ENCODE data around the gene CFL2.
"Not testable (repeated sequence)": the region's sequence is repeated elsewhere in the genome, so short reads cannot be mapped to it uniquely, and the experiment has no call there.

Gene CFL2

GRCh38 chr14:34700622-34701130 is 13.7 kb downstream of the CFL2 start:
- Histone ChIP-seq H3K4me1 (ENCODE audit: insufficient read depth, poor library complexity, severe bottlenecking) (peaks cover 35% of the 10 kb centered on the region), H3K36me3 (ENCODE audit: low read depth) (no peaks in the 10 kb centered on the region), H3K27ac (ENCODE audit: poor library complexity, severe bottlenecking) (peak overlapping the region; percentile 94), H3K4me3 (ENCODE audit: severe bottlenecking) (no peak overlapping the region), H3K27me3 (ENCODE audit: insufficient read depth, poor library complexity, severe bottlenecking) (no peaks in the 10 kb centered on the region), H3K9me3 (ENCODE audit: severe bottlenecking) (no peaks in the 10 kb centered on the region)
- TF ChIP-seq CTCF (IDR thresholded peaks at IDR 0.05; ENCODE audit: poor library complexity, severe bottlenecking): no peak
- ATAC-seq (ENCODE audit: low read depth) (peak; percentile 22; the same call in 2 of the 3 replicates), DNase-seq (ENCODE audit: low spot score) (no peak)

- Histone ChIP-seq H3K36me3 (ENCODE audit: low read depth) (no peaks in the 10 kb centered on the region), H3K4me1 (ENCODE audit: insufficient read depth, poor library complexity, severe bottlenecking) (peaks cover 32% of the 10 kb centered on the region), H3K27me3 (ENCODE audit: insufficient read depth, poor library complexity, severe bottlenecking) (no peaks in the 10 kb centered on the region), H3K27ac (ENCODE audit: poor library complexity, severe bottlenecking) (peak overlapping the region; percentile 94), H3K9me3 (ENCODE audit: severe bottlenecking) (no peaks in the 10 kb centered on the region), H3K4me3 (ENCODE audit: severe bottlenecking) (no peak overlapping the region)
- TF ChIP-seq CTCF (IDR thresholded peaks at IDR 0.05; ENCODE audit: poor library complexity, severe bottlenecking): no peak
- peak; percentile 92 for ATAC-seq (ENCODE audit: low read depth)
- DNase-seq (ENCODE audit: low spot score): no peak
Observed at GRCh38 chr14:34699873-34700621, 14.3 kb downstream of the CFL2 start.

GRCh38 chr14:34694216-34694615 is 20.2 kb downstream of the CFL2 start:
- H3K9me3 ChIP-seq (ENCODE audit: severe bottlenecking); H3K27me3 ChIP-seq (ENCODE audit: insufficient read depth, poor library complexity, severe bottlenecking); H3K4me3 ChIP-seq (ENCODE audit: severe bottlenecking); ATAC-seq (ENCODE audit: low read depth); H3K27ac ChIP-seq (ENCODE audit: poor library complexity, severe bottlenecking); H3K36me3 ChIP-seq (ENCODE audit: low read depth); DNase-seq (ENCODE audit: low spot score): not testable (repeated sequence)
- peaks cover 14% of the 10 kb centered on the region for H3K4me1 ChIP-seq (ENCODE audit: insufficient read depth, poor library complexity, severe bottlenecking)

- Histone ChIP-seq H3K27me3 (ENCODE audit: insufficient read depth, poor library complexity, severe bottlenecking) (no peaks in the 10 kb centered on the region), H3K4me3 (ENCODE audit: severe bottlenecking) (no peak overlapping the region), H3K9me3 (ENCODE audit: severe bottlenecking) (no peaks in the 10 kb centered on the region), H3K36me3 (ENCODE audit: low read depth) (no peaks in the 10 kb centered on the region), H3K27ac (ENCODE audit: poor library complexity, severe bottlenecking) (peak overlapping the region; percentile 24), H3K4me1 (ENCODE audit: insufficient read depth, poor library complexity, severe bottlenecking) (peaks cover 9% of the 10 kb centered on the region)
- ATAC-seq (ENCODE audit: low read depth) (peak; percentile 93), DNase-seq (ENCODE audit: low spot score) (peak; percentile 73)
- TF ChIP-seq CTCF (IDR thresholded peaks at IDR 0.05; ENCODE audit: poor library complexity, severe bottlenecking): no peak
Observed at GRCh38 chr14:34693228-34693939, 21.0 kb downstream of the CFL2 start.

GRCh38 chr14:34692898-34693227 is 21.5 kb downstream of the CFL2 start:
- Histone ChIP-seq H3K36me3 (ENCODE audit: low read depth) (no peaks in the 10 kb centered on the region), H3K9me3 (ENCODE audit: severe bottlenecking) (no peaks in the 10 kb centered on the region), H3K4me3 (ENCODE audit: severe bottlenecking) (no peak overlapping the region), H3K27ac (ENCODE audit: poor library complexity, severe bottlenecking) (peak overlapping the region; percentile 24), H3K4me1 (ENCODE audit: insufficient read depth, poor library complexity, severe bottlenecking) (peaks cover 9% of the 10 kb centered on the region), H3K27me3 (ENCODE audit: insufficient read depth, poor library complexity, severe bottlenecking) (no peaks in the 10 kb centered on the region)
- no peak for TF ChIP-seq CTCF (IDR thresholded peaks at IDR 0.05; ENCODE audit: poor library complexity, severe bottlenecking)
- no peak for DNase-seq (ENCODE audit: low spot score)
- ATAC-seq (ENCODE audit: low read depth): no peak

Measured in RWPE2 (cell line).